Nephron progenitor cell (in vitro differentiated cells): ENCODE results near the gene RNF223.

Experiments used
- DNase-seq: peaks from one replicate; pipeline ENCODE4 v3.0.0; 2021
- H3K27ac Mint-ChIP-seq: 2 replicates; pipeline ENCODE4 v1.8.0; 2021; ENCODE audit warnings: mild to moderate bottlenecking, moderate library complexity, mixed read lengths
- H3K27me3 Mint-ChIP-seq: 2 replicates; pipeline ENCODE4 v1.8.0; 2021; ENCODE audit warnings: mild to moderate bottlenecking, low read depth, mixed read lengths; ENCODE audit not compliant: poor library complexity
- H3K36me3 Mint-ChIP-seq: 2 replicates; pipeline ENCODE4 v1.8.0; 2021; ENCODE audit warnings: low read depth, mixed read lengths
- H3K4me1 Mint-ChIP-seq: 2 replicates; pipeline ENCODE4 v1.8.0; 2021; ENCODE audit warnings: mixed read lengths
- H3K4me3 Mint-ChIP-seq: 2 replicates; pipeline ENCODE4 v1.8.0; 2021; ENCODE audit warnings: mild to moderate bottlenecking, moderate library complexity, mixed read lengths
- H3K9me3 Mint-ChIP-seq: 2 replicates; pipeline ENCODE4 v1.8.0; 2021; ENCODE audit warnings: mild to moderate bottlenecking, moderate library complexity, mixed read lengths
- TF ChIP-seq, protein P1 (sequence below): fragments of 200-600 bp; sonication (generic); IDR thresholded peaks from 2 replicates; pipeline ENCODE4 v1.5.0; 2021; ENCODE audit warnings: antibody characterized with exemption

Gene RNF223

DNA sequence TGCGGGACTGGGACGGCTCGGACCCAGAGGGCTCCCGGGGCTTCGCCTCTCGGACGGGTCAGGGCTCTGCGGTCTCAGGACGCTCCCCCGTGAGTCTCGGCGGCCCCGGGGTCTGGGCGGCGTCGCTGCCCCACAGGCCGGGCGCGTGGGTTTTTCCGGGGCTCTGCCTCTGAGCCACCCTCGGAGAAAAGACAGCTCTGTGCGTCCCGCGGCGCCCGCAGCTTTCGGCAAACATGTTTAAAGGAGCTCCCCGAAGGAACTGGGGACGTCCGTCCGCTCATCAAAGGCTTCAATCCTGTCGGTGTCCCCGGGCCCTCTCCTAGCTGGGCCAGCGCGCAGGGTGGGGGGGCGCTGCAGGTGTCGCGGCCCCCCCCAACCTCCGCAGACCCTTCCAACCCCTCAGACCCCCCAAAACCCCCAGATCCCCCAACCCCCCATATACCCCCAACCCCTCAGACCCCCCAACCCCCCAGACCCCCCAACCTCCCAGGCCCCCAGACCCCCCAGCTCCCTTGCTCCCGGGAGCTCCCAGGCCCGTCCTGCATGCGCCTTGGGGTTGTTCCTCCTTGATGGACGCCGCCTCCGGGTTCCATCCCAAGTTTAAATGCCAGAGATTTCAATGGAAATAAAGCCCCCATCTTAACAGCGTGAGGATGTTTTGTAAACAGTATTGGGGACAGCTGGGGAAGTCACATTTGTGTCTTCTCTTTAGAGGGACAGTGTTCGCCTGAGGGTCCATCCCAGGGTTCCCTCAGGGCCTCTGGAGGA is 42.8 kb upstream of the RNF223 start:
- peaks cover 34% of the 10 kb centered on the region for H3K9me3 Mint-ChIP-seq
- peaks cover 18% of the 10 kb centered on the region for H3K4me1 Mint-ChIP-seq
- H3K4me3 Mint-ChIP-seq = peak overlapping the region; percentile 61
- peaks cover 46% of the 10 kb centered on the region for H3K27me3 Mint-ChIP-seq
- no peak overlapping the region for H3K27ac Mint-ChIP-seq
- TF ChIP-seq, protein P1, sequence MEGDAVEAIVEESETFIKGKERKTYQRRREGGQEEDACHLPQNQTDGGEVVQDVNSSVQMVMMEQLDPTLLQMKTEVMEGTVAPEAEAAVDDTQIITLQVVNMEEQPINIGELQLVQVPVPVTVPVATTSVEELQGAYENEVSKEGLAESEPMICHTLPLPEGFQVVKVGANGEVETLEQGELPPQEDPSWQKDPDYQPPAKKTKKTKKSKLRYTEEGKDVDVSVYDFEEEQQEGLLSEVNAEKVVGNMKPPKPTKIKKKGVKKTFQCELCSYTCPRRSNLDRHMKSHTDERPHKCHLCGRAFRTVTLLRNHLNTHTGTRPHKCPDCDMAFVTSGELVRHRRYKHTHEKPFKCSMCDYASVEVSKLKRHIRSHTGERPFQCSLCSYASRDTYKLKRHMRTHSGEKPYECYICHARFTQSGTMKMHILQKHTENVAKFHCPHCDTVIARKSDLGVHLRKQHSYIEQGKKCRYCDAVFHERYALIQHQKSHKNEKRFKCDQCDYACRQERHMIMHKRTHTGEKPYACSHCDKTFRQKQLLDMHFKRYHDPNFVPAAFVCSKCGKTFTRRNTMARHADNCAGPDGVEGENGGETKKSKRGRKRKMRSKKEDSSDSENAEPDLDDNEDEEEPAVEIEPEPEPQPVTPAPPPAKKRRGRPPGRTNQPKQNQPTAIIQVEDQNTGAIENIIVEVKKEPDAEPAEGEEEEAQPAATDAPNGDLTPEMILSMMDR = no peak
- peak; percentile 51 for DNase-seq
- peaks cover 34% of the 10 kb centered on the region for H3K36me3 Mint-ChIP-seq

DNA sequence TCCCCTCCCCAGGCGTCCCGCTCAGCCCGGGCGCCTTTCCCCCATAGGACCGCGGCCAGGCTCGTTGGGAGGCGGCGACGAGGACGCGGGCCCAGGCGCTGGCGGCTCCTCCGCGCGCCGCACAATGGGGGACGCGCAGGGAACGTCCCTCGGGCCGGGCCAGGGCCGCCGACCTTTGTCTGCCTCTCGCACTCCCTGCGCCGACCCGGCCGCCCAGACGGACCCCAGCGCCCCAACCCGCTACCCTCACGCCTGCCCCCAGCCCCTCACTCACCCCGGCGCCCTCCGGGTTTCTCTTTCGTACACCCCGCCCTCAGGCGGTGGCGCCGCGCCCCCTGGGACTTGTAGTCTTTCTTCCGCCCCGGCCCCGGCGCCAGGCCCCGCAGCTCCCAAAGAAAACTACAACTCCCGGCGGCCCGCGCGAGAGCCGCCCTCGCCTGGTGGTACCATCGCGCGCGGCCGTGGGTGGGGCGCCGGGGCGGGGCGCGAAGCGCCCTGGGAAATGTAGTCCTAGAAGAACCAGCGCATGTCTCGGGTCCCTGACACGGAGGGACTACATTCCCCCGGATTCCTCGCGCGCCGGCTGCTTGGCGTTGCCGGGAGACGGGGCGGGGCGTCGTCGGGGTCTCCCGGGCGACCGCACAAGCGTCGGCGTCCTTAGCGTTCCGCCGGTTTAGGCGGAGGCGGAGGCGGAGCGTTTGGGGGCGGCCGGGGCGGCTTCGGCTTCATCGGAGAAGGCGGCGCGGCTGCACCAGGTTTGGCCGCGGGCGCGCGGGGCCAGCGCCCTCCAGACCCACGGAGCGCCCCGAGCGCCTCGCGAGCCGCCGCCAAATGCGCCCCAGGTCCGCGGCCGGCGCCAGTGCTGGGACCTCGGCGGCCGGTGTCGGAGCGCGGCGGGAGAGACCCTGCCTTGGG is 41.9 kb upstream of the RNF223 start, which contains the start of gene C1orf159:
Gene C1orf159 (minus strand): TSS at position 304 of the 915 bp plus-strand sequence. CDS start 24,546 bp downstream, outside the sequence.
- Mint-ChIP-seq H3K27me3 (peaks cover 47% of the 10 kb centered on the region), H3K36me3 (peaks cover 42% of the 10 kb centered on the region), H3K9me3 (peaks cover 42% of the 10 kb centered on the region), H3K27ac (no peak within 1 kb of the TSS), H3K4me3 (peak within 1 kb of the TSS; percentile 88), H3K4me1 (peaks cover 18% of the 10 kb centered on the region)
- DNase-seq = peak; percentile 99
- TF ChIP-seq, protein P1 = no peak

DNA sequence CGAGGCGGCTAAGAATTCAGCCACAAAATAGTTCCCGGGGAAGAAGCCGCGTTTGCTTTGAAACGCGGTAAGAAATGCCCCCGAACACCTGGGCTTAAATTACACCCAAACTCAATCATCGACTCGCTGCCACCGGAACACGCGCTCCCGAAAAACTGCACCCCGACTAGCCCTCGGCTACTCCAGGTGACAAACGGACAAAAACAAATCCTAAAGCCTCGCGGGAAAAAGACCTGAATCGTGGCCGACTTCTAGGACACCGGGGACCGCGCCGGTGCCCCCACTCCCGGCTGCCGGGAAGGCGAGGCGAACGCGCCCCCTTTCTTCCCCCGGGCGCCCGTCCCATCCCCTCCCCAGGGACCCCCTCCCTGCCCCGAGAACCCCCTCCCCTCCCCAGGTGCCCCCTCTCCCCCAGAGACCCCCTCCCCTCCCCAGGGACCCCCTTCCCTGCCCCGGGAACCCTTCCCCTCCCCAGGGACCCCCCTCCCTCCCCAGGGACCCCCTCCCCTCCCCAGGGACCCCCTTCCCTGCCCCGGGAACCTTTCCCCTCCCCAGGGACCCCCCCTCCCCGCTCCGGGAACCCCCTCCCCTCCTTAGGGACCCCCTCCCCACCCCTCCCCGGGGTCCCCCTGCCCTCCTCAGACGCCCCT is 41.2 kb upstream of the RNF223 start:
- H3K4me3 Mint-ChIP-seq = peak overlapping the region; percentile 88
- peaks cover 50% of the 10 kb centered on the region for H3K36me3 Mint-ChIP-seq
- TF ChIP-seq, protein P1 = no peak
- peaks cover 18% of the 10 kb centered on the region for H3K4me1 Mint-ChIP-seq
- H3K9me3 Mint-ChIP-seq = peaks cover 46% of the 10 kb centered on the region
- no peak overlapping the region for H3K27ac Mint-ChIP-seq
- no peak for DNase-seq
- H3K27me3 Mint-ChIP-seq = peaks cover 42% of the 10 kb centered on the region

DNA sequence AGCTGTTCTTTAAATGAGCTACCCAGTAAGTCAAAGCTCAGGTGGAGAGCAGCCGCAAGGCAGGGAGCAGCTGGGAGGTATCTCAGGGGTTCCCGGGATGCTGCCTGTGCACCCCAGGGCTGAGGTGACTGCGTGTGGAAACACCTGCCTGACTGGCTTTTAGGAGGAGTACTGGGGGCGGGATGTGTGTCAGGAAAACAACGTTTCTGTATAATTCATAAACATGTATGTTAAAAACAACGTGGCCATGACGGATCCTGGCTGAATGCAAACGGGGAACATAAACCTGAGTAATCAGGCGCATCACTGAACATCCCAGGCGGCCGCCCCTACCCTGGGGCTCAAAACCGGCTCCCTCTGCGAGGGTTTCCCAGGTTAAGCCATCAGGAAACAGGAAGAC is 40.3 kb upstream of the RNF223 start:
- TF ChIP-seq, protein P1 = no peak
- DNase-seq = no peak
- Mint-ChIP-seq H3K4me3 (peak overlapping the region; percentile 88), H3K4me1 (peaks cover 18% of the 10 kb centered on the region), H3K9me3 (peaks cover 52% of the 10 kb centered on the region), H3K27ac (no peak overlapping the region), H3K27me3 (peaks cover 37% of the 10 kb centered on the region), H3K36me3 (peaks cover 58% of the 10 kb centered on the region)

DNA sequence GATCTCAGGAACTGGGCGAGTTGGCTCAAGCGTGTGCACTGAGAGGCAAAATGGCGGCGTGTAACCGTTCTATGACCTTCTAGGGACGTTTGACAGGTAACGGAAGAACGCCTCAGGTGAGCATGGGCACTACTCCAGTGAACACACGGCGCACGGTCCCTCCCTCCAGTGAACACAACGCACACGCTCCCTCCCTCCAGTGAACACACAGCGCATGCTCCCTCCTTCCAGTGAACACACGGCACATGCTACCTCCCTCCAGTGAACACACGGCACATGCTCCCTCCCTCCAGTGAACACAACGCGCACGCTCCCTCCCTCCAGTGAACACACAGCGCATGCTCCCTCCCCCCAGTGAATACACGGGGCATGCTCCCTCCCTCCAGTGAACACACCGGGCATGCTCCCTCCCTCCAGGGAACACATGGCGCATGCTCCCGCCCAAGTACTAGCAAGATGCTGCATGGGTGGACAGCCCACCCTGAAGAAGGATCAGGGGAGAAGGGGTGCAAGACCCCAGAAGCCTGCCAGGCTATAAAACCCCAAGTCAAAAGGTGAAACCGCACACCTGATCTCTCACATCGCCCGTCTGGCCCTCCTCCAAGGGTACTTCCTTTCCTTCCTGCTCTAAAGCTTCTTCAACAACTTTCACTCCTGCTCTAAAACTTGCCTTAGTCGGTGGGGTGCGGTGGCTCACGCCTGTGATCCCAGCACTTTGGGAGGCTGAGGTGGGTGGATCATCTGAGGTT is 38.3 kb upstream of the RNF223 start:
- Mint-ChIP-seq H3K27me3 (peaks cover 17% of the 10 kb centered on the region), H3K36me3 (peaks cover 70% of the 10 kb centered on the region), H3K4me3 (peak overlapping the region; percentile 32), H3K4me1 (peaks cover 22% of the 10 kb centered on the region), H3K9me3 (peaks cover 62% of the 10 kb centered on the region), H3K27ac (no peak overlapping the region)
- DNase-seq = no peak
- TF ChIP-seq, protein P1 = no peak
